ENCODE results near the gene EPN3.

- no peak for TF ChIP-seq CTCF (IDR thresholded peaks at IDR 0.05)
- TF ChIP-seq EZH2 (IDR thresholded peaks at IDR 0.05; ENCODE audit: borderline replicate concordance, insufficient read depth, low read depth, low read length, poor library complexity, severe bottlenecking) = no peak
Observed at GRCh38 chr17:50575581-50576210, 43.2 kb downstream of the EPN3 start.

All from B cell (primary cell).